NCI-H1417 (cell line): ENCODE data around the gene MIOX.
A peak's percentile ranks its signal among the peaks of the same experiment; 100 is the strongest.
"Not testable (repeated sequence)": the region's sequence is repeated elsewhere in the genome, so short reads cannot be mapped to it uniquely, and the experiment has no call there.

Experiments
- DNase-seq, 3 experiments: peaks; one replicate each; lab custom pipeline; 2025; lab: John Stamatoyannopoulos, UW

Gene MIOX

DNA sequence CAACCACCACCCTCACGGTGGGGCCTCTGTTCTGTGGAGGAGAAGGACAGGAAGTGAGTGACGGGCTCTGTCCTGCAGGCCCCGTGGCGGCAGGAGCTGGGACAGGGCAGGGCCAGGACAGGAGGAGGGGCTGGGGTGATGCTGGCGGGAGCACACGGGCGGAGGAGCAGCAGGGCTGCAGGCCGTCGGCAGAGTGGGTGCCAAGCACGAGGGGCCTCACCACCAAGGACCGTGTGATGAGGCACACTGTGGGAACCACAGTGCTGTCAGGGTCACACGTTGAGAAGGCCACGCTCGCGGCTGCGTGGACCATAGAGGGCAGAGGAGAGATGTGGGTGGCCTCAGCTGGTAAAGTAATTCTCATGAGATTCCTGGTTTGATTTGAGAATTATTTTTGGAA is 30.2 kb downstream of the MIOX start:
- no peak for DNase-seq

DNA sequence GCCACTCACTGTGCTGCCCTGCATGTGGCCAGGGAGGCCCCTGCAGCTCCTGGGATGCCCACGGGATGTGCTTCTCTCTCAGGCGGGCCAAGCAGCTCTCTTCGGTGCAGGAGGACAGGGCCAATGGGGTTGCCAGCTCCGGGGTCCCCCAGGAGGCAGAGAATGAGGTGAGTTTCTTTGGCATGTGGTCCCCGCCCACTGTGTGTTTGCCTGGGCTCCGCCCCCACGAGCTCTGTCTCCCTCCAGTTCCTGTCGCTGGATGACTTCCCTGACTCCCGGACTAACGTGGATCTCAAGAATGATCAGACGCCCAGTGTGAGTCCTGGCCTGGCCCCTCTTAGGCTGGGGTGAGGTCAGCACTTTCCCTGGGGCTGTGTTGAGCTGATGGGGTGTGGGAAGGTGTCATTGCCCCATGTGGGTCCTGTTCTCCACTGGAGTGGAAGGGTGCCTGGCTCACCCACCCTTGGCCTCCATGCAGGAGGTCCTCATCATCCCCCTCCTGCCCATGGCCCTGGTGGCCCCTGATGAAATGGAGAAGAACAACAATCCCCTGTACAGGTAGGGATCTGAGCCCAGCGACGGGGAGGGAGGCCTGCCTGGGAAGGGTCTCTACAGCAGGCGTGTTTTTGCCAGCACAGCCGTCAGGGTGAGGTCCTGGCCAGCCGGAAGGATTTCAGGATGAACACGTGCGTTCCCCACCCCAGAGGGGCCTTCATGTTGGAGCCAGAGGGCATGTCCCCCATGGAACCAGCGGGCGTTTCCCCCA is 31.0 kb downstream of the MIOX start:
- no peak for DNase-seq

DNA sequence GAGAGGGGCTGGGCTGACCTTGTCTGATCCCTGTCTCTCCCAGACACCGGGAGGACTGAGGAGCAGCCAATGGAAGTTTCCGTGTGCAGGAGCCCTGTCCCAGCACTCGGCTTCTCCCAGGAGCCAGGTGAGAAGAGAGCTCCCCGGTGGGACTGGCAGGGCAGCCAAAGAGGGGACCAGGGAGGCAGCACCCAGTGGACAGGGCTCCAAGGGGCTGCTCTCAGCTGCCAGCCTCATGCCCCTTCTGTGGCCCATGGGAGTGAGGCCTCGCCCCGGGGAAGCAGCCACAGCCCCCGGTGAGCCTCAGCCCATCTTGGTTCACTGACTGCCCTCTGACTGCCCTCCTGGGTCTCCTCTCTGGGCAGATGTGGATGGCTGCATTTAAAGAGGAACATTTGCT is 31.9 kb downstream of the MIOX start:
- no peak for DNase-seq

DNA sequence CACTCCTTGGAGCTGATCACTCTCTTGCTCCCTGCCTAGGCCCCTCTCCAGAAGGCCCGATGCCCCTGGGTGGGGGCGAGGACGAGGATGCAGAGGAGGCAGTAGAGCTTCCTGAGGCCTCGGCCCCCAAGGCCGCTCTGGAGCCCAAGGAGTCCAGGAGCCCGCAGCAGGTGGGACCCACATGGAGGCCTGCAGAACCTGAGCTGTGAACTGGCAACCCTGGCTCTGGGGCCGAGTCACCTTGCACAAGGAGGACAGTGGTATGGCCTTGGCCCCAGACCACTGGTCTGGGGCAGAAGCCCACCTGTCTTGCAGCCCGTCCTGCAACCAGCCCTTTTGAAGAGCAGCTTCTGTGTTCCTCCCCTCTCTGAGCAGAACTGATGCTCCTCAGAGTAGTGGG is 32.5 kb downstream of the MIOX start:
- no peak for DNase-seq

DNA sequence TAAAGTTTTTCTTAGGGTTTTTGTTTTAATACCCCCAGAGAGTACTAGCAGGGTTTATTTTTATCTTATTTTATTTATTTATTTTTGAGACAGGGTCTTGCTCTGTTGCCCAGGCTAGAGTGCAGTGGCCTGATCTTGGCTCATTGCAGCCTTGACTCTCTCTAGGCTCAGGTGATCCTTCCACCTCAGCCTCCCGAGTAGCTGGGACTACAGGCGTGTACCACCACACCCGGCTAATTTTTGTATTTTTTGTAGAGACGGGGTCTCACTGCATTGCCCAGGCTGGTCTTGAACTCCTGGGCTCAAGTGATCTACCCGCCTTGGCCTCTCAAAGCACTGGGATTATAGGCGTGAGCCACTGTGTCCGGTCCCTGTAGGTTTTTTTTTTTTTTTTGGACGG is 33.5 kb downstream of the MIOX start:
- not testable (repeated sequence) for DNase-seq

DNA sequence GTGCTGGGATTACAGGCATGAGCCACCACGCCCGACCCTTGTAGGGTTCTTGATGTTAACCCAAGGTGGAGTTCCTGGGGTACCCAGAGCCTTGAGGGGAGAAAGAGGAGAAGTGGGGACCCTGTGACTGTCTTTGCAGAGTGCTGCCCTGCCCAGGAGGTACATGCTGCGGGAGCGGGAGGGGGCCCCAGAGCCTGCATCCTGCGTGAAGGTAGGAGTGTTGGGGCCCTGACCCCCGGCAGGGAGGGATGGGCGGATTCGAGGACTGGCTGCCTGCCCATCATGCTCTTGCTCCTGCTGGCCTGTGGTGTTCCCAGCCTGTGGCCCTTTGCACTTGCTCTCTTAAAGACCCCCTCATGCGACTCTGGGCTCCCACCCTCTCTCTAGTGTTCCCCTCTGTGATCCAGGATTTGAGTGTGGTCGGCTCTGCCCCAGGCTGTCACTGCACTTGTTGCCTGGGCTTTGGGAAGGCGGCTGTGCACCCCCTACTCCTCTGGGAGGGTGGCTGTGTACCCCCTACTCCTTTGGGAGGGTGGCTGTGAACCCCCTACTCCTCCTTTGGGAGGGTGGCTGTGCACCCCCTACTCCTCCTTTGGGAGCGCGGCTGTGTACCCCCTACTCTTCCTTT is 34.3 kb downstream of the MIOX start:
- DNase-seq = no peak

DNA sequence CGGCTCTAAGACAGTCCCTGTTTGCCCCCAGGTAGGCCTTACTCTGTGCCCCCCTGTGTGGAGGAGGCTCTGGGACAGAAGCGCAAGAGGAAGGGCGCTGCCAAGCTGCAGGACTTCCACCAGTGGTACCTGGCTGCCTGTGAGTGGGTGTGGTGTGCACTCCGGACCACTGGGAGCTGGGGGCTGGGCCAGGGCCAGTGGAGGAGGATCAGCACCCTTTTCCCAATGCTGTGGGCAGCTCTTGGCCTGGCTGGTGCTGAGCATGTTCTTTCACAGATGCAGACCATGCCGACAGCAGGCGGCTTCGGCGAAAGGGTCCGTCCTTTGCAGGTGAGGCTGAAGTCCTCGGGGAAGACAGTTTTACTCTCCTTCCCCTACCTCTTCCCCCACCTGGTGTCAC is 35.1 kb downstream of the MIOX start:
- DNase-seq = no peak

DNA sequence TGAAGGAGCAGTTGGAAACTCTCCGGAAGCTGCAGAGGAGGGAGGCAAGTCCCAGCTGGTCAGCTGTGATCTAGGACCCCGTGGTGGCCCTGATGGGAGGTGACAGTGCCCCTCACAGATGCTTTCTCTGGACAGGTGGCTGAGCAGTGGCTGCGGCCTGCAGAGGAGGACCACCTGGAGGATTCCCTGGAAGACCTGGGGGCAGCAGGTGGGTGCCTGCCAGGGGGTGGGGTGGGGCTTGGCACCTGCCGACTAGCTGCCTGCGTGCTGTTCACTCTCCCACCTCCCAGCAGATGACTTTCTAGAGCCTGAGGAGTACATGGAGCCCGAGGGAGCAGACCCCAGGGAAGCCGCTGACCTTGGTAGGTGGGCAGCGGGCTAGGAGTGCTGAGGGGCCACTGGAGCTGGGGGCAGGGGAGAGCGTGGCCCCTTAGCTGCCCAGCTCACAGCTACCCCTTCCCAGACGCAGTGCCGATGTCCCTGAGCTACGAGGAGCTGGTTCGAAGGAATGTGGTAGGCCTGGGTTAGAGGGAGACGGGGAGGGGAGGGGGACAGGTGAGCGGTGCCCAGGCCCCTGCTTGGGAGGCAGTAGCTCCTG is 35.6 kb downstream of the MIOX start:
- no peak for DNase-seq

DNA sequence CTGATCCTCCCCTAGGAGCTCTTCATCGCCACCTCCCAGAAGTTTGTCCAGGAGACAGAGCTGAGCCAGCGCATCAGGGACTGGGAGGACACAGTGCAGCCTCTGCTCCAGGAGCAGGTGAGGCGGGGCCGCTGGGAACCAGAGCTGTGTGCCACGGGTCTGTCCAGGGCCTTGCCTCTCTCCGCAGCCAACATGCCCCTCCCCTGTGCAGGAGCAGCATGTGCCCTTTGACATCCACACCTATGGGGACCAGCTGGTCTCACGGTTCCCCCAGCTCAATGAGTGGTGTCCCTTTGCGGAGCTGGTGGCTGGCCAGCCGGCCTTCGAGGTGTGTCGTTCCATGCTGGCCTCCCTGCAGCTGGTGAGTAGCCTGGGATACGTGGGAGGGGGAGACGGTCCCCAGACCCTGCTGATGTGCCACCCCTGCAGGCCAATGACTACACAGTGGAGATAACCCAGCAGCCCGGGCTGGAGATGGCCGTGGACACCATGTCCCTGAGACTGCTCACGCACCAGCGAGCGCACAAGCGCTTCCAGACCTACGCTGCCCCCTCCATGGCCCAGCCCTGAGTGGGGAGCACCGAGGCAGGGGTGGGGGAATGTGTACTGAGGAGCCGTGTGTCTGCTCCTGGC is 36.3 kb downstream of the MIOX start:
- DNase-seq = no peak

DNA sequence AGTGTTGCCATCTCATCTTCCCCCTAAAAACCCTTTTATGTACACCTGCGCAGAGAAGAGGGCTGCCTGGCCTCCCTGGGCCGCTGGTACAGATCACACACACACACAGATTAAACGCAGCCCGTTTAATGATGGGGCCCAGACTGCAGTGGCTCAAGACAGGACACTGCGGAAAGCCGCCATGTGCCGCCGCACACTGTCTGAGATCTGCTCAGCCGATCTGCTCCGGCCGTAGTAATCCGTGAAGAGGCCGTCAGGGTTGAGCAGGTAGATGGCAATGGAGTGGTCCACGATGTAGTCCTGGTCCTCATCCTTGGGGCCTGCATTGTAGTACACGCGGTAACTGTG is 36.8 kb downstream of the MIOX start:
- DNase-seq = no peak

DNA sequence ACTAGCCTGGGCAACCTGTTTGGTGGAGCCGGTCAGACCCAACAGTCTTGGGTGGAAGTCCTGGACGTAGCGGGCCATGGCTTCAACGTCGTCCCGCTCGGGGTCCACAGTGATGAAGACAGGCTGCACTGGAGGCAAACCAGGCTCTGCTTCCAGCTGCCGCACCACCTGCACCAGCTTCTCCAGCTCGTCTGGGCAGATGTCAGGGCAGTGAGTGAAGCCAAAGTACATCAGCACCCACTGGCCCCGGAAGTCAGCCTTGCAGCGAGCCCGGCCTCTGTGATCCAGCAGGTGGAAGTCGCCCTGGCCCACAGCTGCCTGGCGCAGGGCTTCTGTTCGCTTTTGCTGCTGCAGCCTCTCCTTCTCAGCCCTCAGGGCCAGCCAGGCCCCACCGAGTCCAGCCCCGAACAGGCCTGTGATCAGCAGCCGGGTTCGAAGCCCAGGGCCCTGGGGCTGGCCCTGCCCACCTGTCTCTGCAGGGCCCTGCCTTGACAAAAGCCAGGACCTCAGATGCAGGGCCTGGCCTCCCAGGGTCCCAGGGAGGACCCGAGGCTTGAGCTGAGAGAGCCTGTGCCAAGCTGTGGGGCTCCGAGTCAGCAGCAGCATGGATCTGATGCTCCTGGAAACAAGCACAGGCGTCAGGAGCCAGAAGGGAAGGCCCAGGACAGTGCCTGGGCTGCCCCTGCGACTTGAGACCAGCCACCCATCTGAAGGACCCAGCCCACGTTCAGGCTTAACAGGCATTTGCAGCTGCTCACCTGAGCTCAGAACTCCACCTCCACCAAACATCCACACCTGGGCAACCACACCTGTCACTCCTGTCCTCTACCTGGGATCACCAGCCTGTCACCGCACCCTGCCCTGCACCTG is 37.4 kb downstream of the MIOX start:
- DNase-seq = peak in 1 of 3 experiments; percentile 31

DNA sequence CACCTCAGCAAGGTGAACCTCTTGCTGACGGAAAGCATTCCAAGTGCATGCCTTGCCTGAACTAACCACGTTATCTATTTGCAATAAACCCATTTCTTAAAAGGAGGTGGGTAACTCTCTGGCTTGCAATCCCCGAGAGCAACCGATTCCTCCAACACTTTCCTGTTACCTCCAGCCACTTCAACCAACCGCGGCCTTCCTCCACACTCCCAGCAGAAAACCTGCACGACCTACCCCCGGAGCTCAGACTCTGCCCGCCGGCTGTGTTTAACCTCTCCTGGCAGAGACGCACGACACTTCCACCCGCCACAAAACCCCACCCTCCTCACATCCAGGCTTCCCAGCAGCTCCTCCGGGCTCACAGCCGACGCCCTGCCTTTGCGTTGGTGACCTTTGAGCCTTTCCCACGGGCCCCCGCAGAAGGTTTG is 38.0 kb downstream of the MIOX start:
- no peak for DNase-seq

DNA sequence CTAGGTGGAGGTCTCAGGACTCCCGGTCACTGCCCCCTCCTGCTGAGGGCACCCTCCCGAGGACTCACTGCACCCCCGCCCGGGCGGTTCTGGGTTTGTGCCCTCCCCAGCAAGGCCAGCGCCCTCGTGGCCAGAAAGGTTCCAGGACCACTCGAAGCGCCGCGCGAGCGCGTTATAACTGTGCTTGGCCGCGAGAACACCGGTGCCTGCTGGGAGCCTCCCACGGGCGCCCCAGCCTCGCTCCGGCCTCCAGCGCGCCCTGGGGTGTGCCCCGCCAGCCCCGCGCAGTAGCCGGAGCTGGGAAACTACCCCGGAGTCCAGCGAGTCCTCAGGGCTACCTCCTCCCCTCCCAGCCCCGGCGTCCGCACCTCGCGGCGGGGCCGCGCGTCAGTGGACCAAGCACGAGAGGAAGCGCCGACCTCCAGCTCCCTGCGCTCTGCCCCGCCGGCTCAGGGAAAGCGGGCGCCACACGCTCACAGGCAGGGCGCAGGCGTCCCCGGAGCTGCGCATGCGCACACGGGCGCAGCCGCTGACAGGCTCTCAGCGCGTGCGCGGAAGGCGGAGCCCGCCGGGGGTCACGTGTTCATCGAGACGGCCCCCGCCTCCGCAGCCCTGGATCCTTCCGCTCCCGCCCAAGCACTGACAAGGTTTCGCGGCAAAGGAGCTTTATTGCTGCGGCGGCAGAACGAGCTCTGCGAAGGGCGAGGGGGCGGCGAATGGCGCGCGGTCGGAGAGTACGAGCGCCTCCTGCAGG is 38.6 kb downstream of the MIOX start, which contains the start of gene SCO2:
Gene SCO2 (minus strand): TSS at position 495 of the 754 bp plus-strand sequence. CDS start 1,187 bp downstream, outside the sequence.
- peak; percentile 85 to 96 (median 95) for DNase-seq

DNA sequence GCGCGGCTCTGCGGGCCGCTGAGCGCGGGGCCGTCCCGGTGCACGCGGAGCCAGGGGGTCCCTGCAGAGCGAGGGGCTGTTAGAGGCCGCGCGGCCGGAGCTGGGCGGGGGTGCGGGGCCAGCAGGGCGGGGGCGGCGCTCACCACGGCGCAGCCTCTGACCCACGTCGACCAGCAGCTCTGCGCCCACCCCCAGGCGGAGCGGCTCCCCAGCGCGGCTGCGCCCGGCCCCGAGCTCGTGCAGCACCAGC is 39.1 kb downstream of the MIOX start:
- peak in 1 of 3 experiments; percentile 91 for DNase-seq

DNA sequence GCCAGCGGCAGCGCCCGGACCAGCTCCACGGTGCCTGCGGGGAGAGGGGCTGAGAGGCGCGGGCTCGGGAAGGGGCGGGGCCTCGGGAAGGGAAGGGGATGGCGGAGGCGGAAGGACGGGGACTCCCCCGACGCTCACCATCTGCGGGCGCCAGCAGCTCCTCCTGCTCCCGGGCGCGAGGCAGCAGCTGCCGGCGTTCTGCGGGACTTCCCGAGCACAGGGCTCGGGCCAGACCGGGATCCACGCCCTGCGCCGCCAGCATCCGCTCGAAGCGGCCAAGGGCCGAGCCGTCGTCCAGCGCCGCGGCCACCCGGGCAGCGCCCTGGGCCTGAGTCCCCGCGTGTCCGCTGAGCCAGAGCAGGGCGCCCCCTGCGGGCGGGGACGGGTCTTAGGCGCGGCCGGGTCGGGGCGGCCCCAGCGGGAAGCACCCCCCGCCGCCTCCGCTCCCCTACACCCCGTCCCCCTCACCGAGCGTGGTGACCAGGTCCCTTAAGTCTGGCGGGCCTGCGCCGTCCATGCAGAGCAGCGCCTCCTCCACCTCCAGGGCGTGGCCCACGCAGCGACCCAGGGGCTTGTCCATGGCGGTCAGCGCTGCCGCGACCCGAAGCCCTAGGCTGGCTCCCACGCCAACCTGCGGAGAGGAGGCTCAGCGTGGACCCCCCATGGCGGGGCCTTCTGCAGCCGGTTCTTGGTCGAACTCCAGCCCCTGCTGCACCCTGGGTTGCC is 39.6 kb downstream of the MIOX start:
- peak; percentile 7 to 90 (median 86) for DNase-seq

DNA sequence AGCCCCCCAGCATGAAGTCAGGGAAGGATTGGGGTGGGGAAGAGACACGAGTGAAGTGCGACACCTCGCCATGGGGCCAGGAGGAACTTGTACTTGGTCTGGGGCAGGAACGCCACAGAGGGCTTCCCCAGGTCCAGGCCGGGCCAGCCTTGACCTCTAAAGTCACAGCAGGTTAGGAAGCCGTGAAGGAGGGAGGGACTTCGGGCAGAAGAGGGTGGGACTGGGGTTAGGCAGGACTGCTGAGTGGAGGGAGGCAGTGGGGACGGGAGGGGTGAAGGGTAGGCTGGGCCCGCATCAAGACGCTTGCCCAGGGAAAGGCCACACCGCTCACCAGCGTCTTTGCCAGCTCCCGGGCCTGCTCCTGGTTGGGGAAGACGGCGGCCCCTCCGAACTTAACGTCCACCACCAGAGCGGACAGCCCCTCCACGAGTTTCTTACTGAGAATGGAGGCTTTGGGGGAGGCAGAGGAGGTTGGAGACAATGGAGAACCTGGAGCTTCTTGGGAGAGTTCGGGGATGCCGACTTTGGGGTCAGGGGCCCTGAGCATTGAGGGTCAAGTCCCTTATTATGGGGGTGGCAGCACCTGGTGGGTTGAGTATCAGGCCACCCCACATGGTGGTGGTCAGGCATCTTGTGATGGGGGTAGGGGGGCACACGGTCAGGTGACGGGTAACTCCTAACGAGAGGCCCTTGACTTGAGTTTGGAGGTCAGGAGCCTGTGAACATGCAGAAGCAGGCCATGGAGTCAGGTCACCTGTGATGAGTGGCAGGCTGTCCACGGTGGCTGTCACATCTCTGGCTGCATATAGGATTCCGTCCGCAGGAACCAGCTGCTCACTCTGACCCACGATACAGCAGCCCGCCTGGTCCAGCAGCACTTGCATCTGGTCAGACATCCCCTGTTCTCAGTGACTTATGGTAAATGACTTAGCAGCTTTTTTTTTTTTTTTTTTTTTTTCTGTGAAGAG is 40.5 kb downstream of the MIOX start:
- DNase-seq = peak in 2 of 3 experiments; percentile 41 to 58

DNA sequence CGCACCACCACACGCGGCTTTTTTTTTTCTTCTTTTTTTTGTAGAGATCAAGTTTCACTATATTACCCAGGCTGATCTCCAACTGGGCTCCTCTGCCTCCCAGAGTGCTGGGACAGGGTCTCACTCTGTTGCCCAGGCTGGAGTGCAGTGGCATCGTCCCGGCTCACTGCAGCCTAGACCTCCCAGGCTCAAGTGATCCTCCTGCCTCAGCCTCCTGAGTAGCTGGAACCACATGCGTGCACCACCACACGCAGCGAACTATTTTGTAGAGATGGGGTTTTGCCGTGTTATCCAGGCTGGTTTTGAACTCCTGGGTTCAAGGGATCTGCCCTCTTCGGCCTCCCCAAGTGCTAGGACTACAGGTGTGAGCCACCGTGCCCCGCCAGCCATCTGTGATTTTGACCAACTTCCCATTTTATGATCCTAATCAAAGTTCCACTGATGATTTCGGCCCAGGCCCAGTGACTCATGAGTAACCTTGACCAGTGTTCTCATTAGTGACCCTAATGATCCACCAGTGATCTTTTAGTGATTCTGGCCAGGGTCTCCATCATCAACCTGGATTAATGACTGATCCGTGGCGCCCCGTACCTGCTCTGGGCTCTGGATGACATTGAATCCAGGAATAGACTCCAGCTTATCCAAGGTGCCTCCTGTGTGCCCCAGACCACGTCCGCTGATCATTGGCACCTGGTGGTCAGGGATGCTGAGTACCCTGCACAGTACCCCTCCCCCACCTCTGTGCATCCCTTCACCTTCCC is 41.4 kb downstream of the MIOX start:
- peak in 1 of 3 experiments; percentile 22 for DNase-seq

DNA sequence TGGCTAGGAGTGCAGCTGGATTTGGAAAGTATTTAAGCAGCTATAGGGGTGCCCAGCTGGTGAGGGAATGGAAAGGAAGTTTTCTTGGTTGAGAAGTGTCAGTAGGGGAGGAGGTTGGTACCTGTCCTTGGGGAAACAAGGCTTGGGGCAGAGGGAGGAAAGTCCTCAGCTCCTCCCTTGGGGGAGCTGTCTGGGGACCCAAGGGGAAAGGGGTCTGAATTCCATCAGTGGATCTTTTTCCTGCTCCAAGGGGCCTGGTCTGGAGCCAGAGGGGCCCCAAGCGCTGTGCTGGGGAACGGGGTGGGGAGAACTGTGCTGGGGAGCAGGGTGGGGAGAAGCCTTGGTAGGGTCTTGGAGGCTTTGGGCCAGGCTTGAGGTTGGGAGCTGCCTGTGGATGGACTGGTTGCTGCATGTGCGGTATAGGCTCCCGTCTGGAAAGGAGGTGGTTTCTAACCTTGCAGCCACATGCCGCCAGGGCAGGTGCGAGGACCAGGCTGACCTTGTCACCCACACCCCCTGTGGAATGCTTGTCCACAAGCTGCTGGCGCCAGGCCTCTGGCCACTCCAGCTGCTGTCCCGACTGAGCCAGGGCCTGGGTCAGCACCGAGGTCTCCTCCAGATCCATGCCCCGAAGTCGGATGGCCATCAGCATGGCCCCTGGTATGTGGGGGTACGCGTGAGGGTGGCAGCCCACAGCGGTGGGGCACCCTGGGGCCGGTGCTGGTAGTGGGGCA is 42.2 kb downstream of the MIOX start:
- peak in 1 of 3 experiments; percentile 22 for DNase-seq
